Parathyroid adenoma (tissue), 2 donors: ENCODE data around the gene ABCC8.
A peak's percentile ranks its signal among the peaks of the same experiment; 100 is the strongest.

Source experiments
- H2AFZ ChIP-seq: fragments of 300-600 bp; sonication (generic); one replicate; pipeline ENCODE4 v1.7.0; 2017; ENCODE audit warnings: antibody characterized with exemption, mild to moderate bottlenecking
- H3K27ac ChIP-seq: fragments of 300-600 bp; sonication (generic); one replicate; pipeline ENCODE4 v1.7.0; 2017
- H3K27me3 ChIP-seq: fragments of 300-600 bp; sonication (generic); one replicate; pipeline ENCODE4 v1.7.0; 2017; ENCODE audit warnings: low read length; ENCODE audit not compliant: control insufficient read depth, insufficient read depth
- H3K36me3 ChIP-seq: fragments of 300-600 bp; sonication (generic); one replicate; pipeline ENCODE4 v1.7.0; 2017; ENCODE audit warnings: low read length; ENCODE audit not compliant: control insufficient read depth, insufficient read depth
- H3K4me1 ChIP-seq: fragments of 300-600 bp; sonication (generic); one replicate; pipeline ENCODE4 v1.7.0; 2017; ENCODE audit warnings: control low read depth
- H3K4me2 ChIP-seq: fragments of 300-600 bp; sonication (generic); one replicate; pipeline ENCODE4 v1.7.0; 2017; ENCODE audit warnings: low read length
- H3K4me3 ChIP-seq: fragments of 300-600 bp; sonication (generic); one replicate; pipeline ENCODE4 v1.7.0; 2017; ENCODE audit warnings: low read depth, low read length
- H3K79me2 ChIP-seq: fragments of 300-600 bp; sonication (generic); one replicate; pipeline ENCODE4 v1.7.0; 2017; ENCODE audit warnings: control low read depth
- H3K9ac ChIP-seq: fragments of 300-600 bp; sonication (generic); one replicate; pipeline ENCODE4 v1.7.0; 2017; ENCODE audit warnings: mild to moderate bottlenecking
- H3K9me3 ChIP-seq: fragments of 300-600 bp; sonication (generic); one replicate; pipeline ENCODE4 v1.7.0; 2017; ENCODE audit warnings: low read length; ENCODE audit not compliant: control insufficient read depth
- CTCF ChIP-seq: fragments of 300-600 bp; sonication (generic); IDR thresholded peaks from one replicate; pipeline ENCODE4 v1.7.0; 2017; ENCODE audit warnings: antibody characterized with exemption, mild to moderate bottlenecking
- donor health status: primary hyperparathyroidism.

ABCC8 gene

DNA sequence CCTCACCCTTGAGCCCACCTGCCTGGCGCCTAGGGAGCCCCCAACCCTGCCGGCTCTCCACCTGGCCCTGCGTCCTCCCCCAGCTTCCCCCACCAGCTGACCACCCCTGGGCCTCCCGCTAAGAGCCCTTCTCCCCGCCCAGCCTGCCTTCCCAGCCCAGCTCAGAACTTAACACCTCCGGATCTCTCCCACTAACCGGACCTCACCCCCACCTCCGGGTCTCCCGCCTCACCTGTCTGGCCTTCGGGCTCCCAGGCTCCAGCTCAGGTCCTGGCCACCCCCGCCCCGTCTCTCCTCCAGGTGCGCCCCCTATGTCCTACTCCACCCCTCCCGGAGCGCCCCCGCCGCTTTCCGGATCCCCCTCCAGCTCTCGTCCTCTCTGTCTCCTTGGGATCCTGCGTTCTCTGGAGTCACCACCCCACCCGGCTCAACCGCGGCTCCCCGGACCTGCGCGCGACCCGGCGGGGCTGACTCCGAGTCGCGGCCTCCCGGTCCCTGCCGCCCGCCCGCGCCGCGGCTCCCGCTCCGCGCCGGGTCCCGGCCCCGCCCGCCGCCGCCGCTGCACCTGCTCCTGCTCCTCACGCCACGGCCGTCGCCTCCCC, 87.9 kb downstream of the ABCC8 start, which contains the start of gene KCNJ11:
Gene KCNJ11 (minus strand): TSS at position 51 of the 602 bp plus-strand sequence. CDS start 568 bp downstream, outside the sequence.
- H3K4me1 ChIP-seq, result no peaks in the 10 kb centered on the region
- peak within 1 kb of the TSS; percentile 53 for H3K4me3 ChIP-seq
- no peaks in the 10 kb centered on the region for H3K27me3 ChIP-seq
- no peak for TF ChIP-seq CTCF
- no peak within 1 kb of the TSS for H3K9ac ChIP-seq
- H3K27ac ChIP-seq, result peak within 1 kb of the TSS; percentile 44
- no peaks in the 10 kb centered on the region for H3K36me3 ChIP-seq
- H3K9me3 ChIP-seq, result no peaks in the 10 kb centered on the region
- peak within 1 kb of the TSS; percentile 82 for H2AFZ ChIP-seq
- no peaks in the 10 kb centered on the region for H3K79me2 ChIP-seq
- H3K4me2 ChIP-seq, result peak within 1 kb of the TSS; percentile 68

- TF ChIP-seq CTCF, result no peak
- Histone ChIP-seq H3K36me3 (no peaks in the 10 kb centered on the region), H2AFZ (no peak overlapping the region), H3K4me1 (no peaks in the 10 kb centered on the region), H3K27ac (no peak overlapping the region), H3K79me2 (no peaks in the 10 kb centered on the region), H3K27me3 (no peaks in the 10 kb centered on the region), H3K9me3 (no peaks in the 10 kb centered on the region), H3K9ac (no peak overlapping the region), H3K4me2 (no peak overlapping the region), H3K4me3 (no peak overlapping the region)
Measured at GRCh38 chr11:17387811-17388210, 88.8 kb downstream of the ABCC8 start.

GRCh38 chr11:17387254-17387653, 89.4 kb downstream of the ABCC8 start:
- TF ChIP-seq CTCF, result no peak
- H3K9ac ChIP-seq, result no peak overlapping the region

GRCh38 chr11:17386331-17387084, 90.1 kb downstream of the ABCC8 start:
- H2AFZ ChIP-seq, result no peak overlapping the region
- no peak overlapping the region for H3K9ac ChIP-seq
- no peaks in the 10 kb centered on the region for H3K9me3 ChIP-seq
- no peaks in the 10 kb centered on the region for H3K4me1 ChIP-seq
- H3K27ac ChIP-seq, result no peak overlapping the region
- no peaks in the 10 kb centered on the region for H3K79me2 ChIP-seq
- H3K27me3 ChIP-seq, result no peaks in the 10 kb centered on the region
- peak; percentile 37 for TF ChIP-seq CTCF
- no peaks in the 10 kb centered on the region for H3K36me3 ChIP-seq
- peak overlapping the region; percentile 35 for H3K4me2 ChIP-seq
- H3K4me3 ChIP-seq, result peak overlapping the region; percentile 29

More at GRCh38 chr11:17387254-17387653, 89.4 kb downstream of the ABCC8 start:
- Histone ChIP-seq H3K4me1 (no peaks in the 10 kb centered on the region), H3K9me3 (no peaks in the 10 kb centered on the region), H2AFZ (no peak overlapping the region), H3K27me3 (no peaks in the 10 kb centered on the region), H3K36me3 (no peaks in the 10 kb centered on the region), H3K27ac (no peak overlapping the region), H3K79me2 (no peaks in the 10 kb centered on the region), H3K4me3 (no peak overlapping the region), H3K4me2 (no peak overlapping the region)
